Measurements from ENCODE around the gene CNGA4. TPM values are rescaled to one million over a fixed set of nuclear protein-coding genes. Genes with fewer than 3 reads are reported as not detected.
A peak's percentile ranks its signal among the peaks of the same experiment; 100 is the strongest.

CNGA4 gene
- total RNA-seq, 1 donor from 2014 or later: not detected

DNA sequence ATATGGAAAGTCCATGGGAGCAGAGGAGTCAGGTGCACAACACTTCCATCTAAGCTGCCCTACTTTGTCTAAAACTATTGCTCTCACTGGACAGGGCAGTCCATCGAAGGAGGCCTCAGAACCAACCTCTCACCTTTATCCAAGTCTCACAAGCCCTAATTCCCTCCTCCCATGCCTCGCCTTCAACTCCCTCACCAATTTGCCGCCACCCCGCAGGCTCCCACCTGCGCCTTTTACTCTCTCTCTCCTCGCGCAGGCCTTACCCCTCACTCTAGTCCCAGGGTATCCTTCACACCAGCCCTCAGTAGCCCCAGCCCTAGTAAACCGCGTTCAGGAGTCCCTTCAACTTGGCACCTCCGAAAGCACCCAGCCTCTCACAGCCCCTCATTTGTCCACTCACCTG is 4.9 kb upstream of the CNGA4 start:
- no peaks in the 10 kb centered on the region for H3K9me3 ChIP-seq
- no peaks in the 10 kb centered on the region for H3K27me3 ChIP-seq
- peak overlapping the region; percentile 66 to 74 for H3K27ac ChIP-seq
- peak overlapping the region; percentile 52 to 79 for H3K4me3 ChIP-seq
- intact Hi-C loops (cut with DNase I): loop anchor here (1.0 to 10.0 kb wide), 6 partner anchors 85 to 1281 kb away; partner anchors contain the start of genes ARFIP2, PPFIBP2, SMPD1 and TIMM10B
- H3K36me3 ChIP-seq: no peaks in the 10 kb centered on the region
- TF ChIP-seq, protein P1, sequence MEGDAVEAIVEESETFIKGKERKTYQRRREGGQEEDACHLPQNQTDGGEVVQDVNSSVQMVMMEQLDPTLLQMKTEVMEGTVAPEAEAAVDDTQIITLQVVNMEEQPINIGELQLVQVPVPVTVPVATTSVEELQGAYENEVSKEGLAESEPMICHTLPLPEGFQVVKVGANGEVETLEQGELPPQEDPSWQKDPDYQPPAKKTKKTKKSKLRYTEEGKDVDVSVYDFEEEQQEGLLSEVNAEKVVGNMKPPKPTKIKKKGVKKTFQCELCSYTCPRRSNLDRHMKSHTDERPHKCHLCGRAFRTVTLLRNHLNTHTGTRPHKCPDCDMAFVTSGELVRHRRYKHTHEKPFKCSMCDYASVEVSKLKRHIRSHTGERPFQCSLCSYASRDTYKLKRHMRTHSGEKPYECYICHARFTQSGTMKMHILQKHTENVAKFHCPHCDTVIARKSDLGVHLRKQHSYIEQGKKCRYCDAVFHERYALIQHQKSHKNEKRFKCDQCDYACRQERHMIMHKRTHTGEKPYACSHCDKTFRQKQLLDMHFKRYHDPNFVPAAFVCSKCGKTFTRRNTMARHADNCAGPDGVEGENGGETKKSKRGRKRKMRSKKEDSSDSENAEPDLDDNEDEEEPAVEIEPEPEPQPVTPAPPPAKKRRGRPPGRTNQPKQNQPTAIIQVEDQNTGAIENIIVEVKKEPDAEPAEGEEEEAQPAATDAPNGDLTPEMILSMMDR (IDR thresholded peaks at IDR 0.05): no peak
- no peak for DNase-seq (ENCODE audit: low spot score in 2 of 2)
- peaks cover 0 to 12% of the 10 kb centered on the region in 2 donors for H3K4me1 ChIP-seq

DNA sequence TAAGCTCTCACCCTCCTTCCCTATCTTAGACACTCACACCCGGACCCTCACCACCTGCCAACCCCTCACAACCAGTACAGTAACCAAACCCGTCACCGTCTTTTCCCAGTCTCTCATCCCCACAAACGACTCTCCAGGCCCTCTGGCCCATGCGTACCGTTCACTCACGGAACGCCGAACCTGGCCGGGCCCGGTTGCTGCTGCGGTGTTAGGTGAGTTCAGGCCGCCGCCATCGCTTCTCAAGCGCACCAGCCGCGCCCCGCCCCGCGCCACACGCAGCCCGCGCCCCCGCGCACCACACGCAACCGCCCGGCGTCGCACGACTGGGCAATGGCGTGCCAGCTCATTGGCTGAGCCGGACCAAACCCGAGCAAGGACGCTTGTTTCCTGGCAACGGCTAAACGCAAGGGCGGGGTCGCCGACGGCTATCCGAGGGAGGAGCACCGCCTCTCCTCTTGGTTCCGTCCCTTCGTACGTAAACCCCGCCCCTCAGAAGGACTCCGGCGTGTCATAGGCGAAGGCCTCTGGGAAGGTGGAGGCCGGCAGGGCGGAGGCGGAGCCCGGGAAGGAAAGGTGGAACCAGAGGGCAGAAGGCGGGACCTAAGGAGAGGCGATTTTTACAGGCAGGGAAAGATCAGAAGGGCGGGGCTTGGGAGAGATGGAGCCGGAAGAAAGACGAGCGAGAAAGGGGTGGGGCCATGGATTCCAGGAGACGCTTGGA is 4.3 kb upstream of the CNGA4 start, which contains the start of gene FHIP1B:
TSS of gene FHIP1B (minus strand) at position 250 of the 721 bp plus-strand sequence. CDS start 10,120 bp downstream, outside the sequence.
- Histone ChIP-seq H3K9me3 (no peaks in the 10 kb centered on the region), H3K4me3 (peak within 1 kb of the TSS; percentile 54 to 79), H3K27me3 (no peaks in the 10 kb centered on the region), H3K4me1 (peaks cover 0 to 12% of the 10 kb centered on the region in 2 donors), H3K36me3 (no peaks in the 10 kb centered on the region), H3K27ac (peak within 1 kb of the TSS; percentile 78 to 83)
- TF ChIP-seq, protein P1 (IDR thresholded peaks at IDR 0.05): peak in 1 of 3 experiments; percentile 5
- intact Hi-C loops (cut with DNase I): loop anchor here (1.0 to 10.0 kb wide), 10 partner anchors 85 to 1627 kb away; partner anchors contain the start of genes ARFIP2, PPFIBP2, SMPD1 and TAF10
- peak; percentile 100 for DNase-seq (ENCODE audit: low spot score in 2 of 2)

DNA sequence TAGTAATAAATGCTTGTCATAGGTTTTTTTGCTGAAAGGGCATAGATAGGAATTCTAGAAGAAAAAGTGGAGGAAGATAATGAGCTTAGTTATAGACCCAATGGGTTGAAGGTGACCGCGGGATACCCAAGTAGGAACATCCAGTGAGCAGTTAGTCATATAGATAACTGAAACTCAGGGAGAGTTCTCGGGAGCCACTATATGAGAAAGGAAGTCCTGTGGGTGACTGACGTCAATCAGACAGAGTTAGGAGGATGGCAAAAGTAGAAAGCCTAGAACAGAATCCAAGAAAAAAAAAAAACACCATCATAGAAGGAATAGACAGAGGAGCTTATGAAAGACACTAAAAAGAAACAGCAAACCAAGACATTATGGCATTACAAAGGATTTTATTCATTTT is 1.6 kb upstream of the CNGA4 start:
- H3K36me3 ChIP-seq: no peaks in the 10 kb centered on the region
- intact Hi-C loops (cut with DNase I): loop anchor here (5.0 to 10.0 kb wide), 4 partner anchors 375 to 1630 kb away; partner anchors contain the start of genes PPFIBP2, TAF10, TRIM22 and TRIM5
- no peak for DNase-seq (ENCODE audit: low spot score in 2 of 2)
- TF ChIP-seq, protein P1 (IDR thresholded peaks at IDR 0.05): no peak
- H3K27ac ChIP-seq: no peak overlapping the region
- no peaks in the 10 kb centered on the region for H3K9me3 ChIP-seq
- no peak overlapping the region for H3K4me3 ChIP-seq
- peaks cover 0 to 12% of the 10 kb centered on the region in 2 donors for H3K4me1 ChIP-seq
- H3K27me3 ChIP-seq: no peaks in the 10 kb centered on the region

DNA sequence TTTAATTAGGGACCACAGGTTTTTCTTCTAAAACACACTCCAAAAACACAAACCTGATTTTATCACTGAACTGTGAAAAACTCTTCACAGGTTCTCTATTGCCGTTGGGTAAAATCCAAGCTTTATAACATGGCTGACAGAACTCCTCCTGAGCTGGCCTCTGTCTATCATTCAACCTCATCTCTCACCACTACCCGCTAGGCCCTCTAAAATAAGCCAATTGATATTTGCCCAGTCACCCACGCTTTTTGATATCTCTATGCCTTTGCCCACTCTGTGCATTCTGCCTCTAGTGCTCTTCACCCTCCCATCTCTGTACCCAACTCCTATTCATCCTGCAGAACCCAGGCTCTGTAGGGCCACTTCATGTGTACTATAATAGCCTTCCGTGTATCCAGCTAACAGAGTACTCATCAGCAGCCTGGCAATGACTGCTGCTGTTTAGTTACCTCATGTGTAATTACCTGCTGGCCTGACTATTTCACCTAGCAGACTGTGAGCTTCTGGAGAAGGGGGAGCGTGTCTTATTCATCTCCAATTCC is 1.1 kb upstream of the CNGA4 start:
- Histone ChIP-seq H3K27ac (no peak overlapping the region), H3K4me1 (peaks cover 0 to 12% of the 10 kb centered on the region in 2 donors), H3K36me3 (no peaks in the 10 kb centered on the region), H3K4me3 (no peak overlapping the region), H3K27me3 (no peaks in the 10 kb centered on the region), H3K9me3 (no peaks in the 10 kb centered on the region)
- intact Hi-C loops (cut with DNase I): loop anchor here (5.0 to 10.0 kb wide), 4 partner anchors 374 to 1631 kb away; partner anchors contain the start of genes PPFIBP2, TAF10, TRIM22 and TRIM5
- TF ChIP-seq, protein P1 (IDR thresholded peaks at IDR 0.05): no peak
- no peak for DNase-seq (ENCODE audit: low spot score in 2 of 2)

DNA sequence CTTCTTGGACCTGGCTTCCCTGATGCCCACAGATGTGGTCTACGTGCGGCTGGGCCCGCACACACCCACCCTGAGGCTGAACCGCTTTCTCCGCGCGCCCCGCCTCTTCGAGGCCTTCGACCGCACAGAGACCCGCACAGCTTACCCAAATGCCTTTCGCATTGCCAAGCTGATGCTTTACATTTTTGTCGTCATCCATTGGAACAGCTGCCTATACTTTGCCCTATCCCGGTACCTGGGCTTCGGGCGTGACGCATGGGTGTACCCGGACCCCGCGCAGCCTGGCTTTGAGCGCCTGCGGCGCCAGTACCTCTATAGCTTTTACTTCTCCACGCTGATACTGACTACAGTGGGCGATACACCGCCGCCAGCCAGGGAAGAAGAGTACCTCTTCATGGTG is 1.2 kb downstream of the CNGA4 start:
- Histone ChIP-seq H3K4me3 (no peak overlapping the region), H3K4me1 (no peaks in the 10 kb centered on the region), H3K27ac (no peak overlapping the region), H3K36me3 (no peaks in the 10 kb centered on the region), H3K27me3 (no peaks in the 10 kb centered on the region), H3K9me3 (no peaks in the 10 kb centered on the region)
- no peak for DNase-seq (ENCODE audit: low spot score in 2 of 2)
- intact Hi-C loops (cut with DNase I): no loop called here
- TF ChIP-seq, protein P1 (IDR thresholded peaks at IDR 0.05): no peak

All from ascending aorta (tissue), 2 donors.